ENCODE measurements around the gene DLGAP4.

Gene DLGAP4

DNA sequence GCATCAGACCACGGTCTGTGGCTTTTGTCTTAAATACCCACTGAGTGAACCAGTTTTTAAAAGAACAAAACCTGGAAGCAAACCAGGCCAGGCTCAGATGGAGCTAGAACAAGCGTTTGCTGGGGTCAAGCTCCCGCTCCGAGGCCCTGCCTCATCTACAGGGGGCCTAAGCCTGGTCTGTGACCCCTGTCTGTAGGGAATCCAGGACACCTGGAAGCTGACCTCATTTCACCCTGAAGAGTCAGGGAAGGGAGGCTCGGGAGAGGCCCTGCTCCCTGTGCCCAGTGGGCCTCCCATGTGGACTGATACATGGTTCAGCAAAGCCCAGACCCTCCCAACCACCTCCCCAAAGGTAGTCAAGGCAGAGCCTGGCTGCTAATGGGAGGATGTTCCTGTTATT, 26.8 kb upstream of the DLGAP4 start:
- Histone ChIP-seq H3K79me2 (ENCODE audit: insufficient read depth, low read length) (no peaks in the 10 kb centered on the region), H3F3A (ENCODE audit: insufficient read depth) (no peaks in the 10 kb centered on the region), H2AFZ (ENCODE audit: low read depth, low read length, severe bottlenecking) (no peak overlapping the region), H3K27me3 (ENCODE audit: low read length) (no peaks in the 10 kb centered on the region), H4K20me1 (ENCODE audit: low read depth, low read length) (no peaks in the 10 kb centered on the region), H3K36me3 (ENCODE audit: low read length) (no peaks in the 10 kb centered on the region), H3K9me2 (replicated peaks; ENCODE audit: insufficient read depth, low read length) (no peaks in the 10 kb centered on the region), H3K9ac (ENCODE audit: low read length) (no peak overlapping the region), H3K9me3 (ENCODE audit: insufficient read depth, low read length) (no peaks in the 10 kb centered on the region), H3K4me2 (ENCODE audit: low read depth, low read length, poor library complexity, severe bottlenecking) (no peak overlapping the region), H3K4me3 (ENCODE audit: insufficient read depth, low read length, poor library complexity, severe bottlenecking) (no peak overlapping the region), H3K27ac (ENCODE audit: low read depth, low read length) (no peak overlapping the region)
- TF ChIP-seq EZH2phosphoT487 (conservative IDR thresholded peaks at IDR 0.05; ENCODE audit: low read length), result no peak
- TF ChIP-seq, protein P1, sequence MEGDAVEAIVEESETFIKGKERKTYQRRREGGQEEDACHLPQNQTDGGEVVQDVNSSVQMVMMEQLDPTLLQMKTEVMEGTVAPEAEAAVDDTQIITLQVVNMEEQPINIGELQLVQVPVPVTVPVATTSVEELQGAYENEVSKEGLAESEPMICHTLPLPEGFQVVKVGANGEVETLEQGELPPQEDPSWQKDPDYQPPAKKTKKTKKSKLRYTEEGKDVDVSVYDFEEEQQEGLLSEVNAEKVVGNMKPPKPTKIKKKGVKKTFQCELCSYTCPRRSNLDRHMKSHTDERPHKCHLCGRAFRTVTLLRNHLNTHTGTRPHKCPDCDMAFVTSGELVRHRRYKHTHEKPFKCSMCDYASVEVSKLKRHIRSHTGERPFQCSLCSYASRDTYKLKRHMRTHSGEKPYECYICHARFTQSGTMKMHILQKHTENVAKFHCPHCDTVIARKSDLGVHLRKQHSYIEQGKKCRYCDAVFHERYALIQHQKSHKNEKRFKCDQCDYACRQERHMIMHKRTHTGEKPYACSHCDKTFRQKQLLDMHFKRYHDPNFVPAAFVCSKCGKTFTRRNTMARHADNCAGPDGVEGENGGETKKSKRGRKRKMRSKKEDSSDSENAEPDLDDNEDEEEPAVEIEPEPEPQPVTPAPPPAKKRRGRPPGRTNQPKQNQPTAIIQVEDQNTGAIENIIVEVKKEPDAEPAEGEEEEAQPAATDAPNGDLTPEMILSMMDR (IDR thresholded peaks at IDR 0.05; ENCODE audit: insufficient read depth, low read length, poor library complexity, severe bottlenecking), result no peak

DNA sequence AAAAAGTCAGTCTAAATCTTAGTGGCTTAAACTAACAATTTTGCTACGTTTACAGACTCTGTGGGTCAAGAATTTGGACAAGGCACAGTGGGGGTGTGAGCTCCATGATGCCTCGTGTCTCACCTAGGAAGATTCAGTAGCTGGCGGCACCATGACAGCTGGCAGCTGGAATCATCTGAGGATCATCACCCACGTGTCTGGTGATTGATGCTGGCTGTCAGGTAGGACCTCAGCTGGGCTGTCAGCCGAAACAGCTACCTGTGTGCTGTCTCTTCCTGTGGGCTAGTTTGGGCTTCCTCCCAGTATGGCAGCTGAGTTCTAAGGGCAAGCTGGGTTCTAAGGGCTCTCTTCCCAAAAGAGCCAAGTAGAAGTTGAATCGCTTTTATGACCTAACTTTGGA, 26.4 kb upstream of the DLGAP4 start:
- Histone ChIP-seq H3K27me3 (ENCODE audit: low read length) (no peaks in the 10 kb centered on the region), H3K36me3 (ENCODE audit: low read length) (no peaks in the 10 kb centered on the region)
- TF ChIP-seq, protein P1 (IDR thresholded peaks at IDR 0.05; ENCODE audit: insufficient read depth, low read length, poor library complexity, severe bottlenecking), result no peak
- no peak for TF ChIP-seq EZH2phosphoT487 (conservative IDR thresholded peaks at IDR 0.05; ENCODE audit: low read length)

DNA sequence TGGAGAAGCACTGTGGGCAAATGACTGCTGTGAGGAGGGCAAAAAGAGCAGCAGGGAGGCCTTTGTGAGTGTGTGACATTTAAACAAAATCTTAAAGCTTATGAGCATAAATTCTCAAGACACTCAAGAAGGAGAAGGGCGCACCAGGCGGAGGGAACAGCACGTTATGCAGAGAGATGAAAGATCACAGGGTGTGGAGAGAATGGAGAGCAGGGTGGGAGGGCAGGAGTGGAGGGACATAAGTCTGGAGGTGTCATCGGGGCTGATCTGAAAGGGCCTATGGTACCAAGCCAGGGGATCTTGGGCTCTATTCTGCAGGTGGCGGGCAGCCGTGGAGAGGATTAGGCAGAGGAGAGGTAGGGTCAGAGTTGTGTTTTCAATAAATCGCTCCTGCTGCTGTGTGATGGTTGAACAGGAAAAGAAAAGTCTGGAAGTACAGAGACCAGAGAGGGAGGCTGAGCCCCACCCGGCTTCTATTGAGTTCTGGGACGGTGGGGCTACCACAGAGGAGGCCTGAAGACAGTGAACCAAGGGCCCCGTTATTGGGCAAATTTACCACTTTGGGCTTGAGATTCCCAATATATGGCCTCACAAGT, 24.3 kb upstream of the DLGAP4 start:
- no peaks in the 10 kb centered on the region for H3K36me3 ChIP-seq (ENCODE audit: low read length)
- no peak overlapping the region for H3K27ac ChIP-seq (ENCODE audit: low read depth, low read length)
- H3K9me3 ChIP-seq (ENCODE audit: insufficient read depth, low read length), result no peaks in the 10 kb centered on the region
- H2AFZ ChIP-seq (ENCODE audit: low read depth, low read length, severe bottlenecking), result no peak overlapping the region
- no peaks in the 10 kb centered on the region for H3K27me3 ChIP-seq (ENCODE audit: low read length)
- no peak overlapping the region for H3K4me3 ChIP-seq (ENCODE audit: insufficient read depth, low read length, poor library complexity, severe bottlenecking)
- TF ChIP-seq EZH2phosphoT487 (conservative IDR thresholded peaks at IDR 0.05; ENCODE audit: low read length), result no peak
- TF ChIP-seq, protein P1 (IDR thresholded peaks at IDR 0.05; ENCODE audit: insufficient read depth, low read length, poor library complexity, severe bottlenecking), result no peak
- no peak overlapping the region for H3K4me2 ChIP-seq (ENCODE audit: low read depth, low read length, poor library complexity, severe bottlenecking)
- no peak overlapping the region for H3K9ac ChIP-seq (ENCODE audit: low read length)
- H4K20me1 ChIP-seq (ENCODE audit: low read depth, low read length), result no peaks in the 10 kb centered on the region
- no peaks in the 10 kb centered on the region for H3K79me2 ChIP-seq (ENCODE audit: insufficient read depth, low read length)
- no peaks in the 10 kb centered on the region for H3K9me2 ChIP-seq (replicated peaks; ENCODE audit: insufficient read depth, low read length)
- H3F3A ChIP-seq (ENCODE audit: insufficient read depth), result no peaks in the 10 kb centered on the region

More for the DNA sequence above, 26.4 kb upstream of the DLGAP4 start:
- H3K27ac ChIP-seq (ENCODE audit: low read depth, low read length), result no peak overlapping the region
- H2AFZ ChIP-seq (ENCODE audit: low read depth, low read length, severe bottlenecking), result no peak overlapping the region
- no peak overlapping the region for H3K4me2 ChIP-seq (ENCODE audit: low read depth, low read length, poor library complexity, severe bottlenecking)
- H3K9me3 ChIP-seq (ENCODE audit: insufficient read depth, low read length), result no peaks in the 10 kb centered on the region
- no peak overlapping the region for H3K9ac ChIP-seq (ENCODE audit: low read length)
- no peaks in the 10 kb centered on the region for H3F3A ChIP-seq (ENCODE audit: insufficient read depth)
- H3K4me3 ChIP-seq (ENCODE audit: insufficient read depth, low read length, poor library complexity, severe bottlenecking), result no peak overlapping the region
- H4K20me1 ChIP-seq (ENCODE audit: low read depth, low read length), result no peaks in the 10 kb centered on the region
- H3K79me2 ChIP-seq (ENCODE audit: insufficient read depth, low read length), result no peaks in the 10 kb centered on the region
- H3K9me2 ChIP-seq (replicated peaks; ENCODE audit: insufficient read depth, low read length), result no peaks in the 10 kb centered on the region
